Brain pericyte (primary cell): ENCODE results near the gene SNN.

Experiments used
- DNase-seq: peaks from one replicate; pipeline ENCODE4 v3.0.0-alpha.2; 2012; ENCODE audit warnings: low read depth, low spot score

The SNN gene

DNA sequence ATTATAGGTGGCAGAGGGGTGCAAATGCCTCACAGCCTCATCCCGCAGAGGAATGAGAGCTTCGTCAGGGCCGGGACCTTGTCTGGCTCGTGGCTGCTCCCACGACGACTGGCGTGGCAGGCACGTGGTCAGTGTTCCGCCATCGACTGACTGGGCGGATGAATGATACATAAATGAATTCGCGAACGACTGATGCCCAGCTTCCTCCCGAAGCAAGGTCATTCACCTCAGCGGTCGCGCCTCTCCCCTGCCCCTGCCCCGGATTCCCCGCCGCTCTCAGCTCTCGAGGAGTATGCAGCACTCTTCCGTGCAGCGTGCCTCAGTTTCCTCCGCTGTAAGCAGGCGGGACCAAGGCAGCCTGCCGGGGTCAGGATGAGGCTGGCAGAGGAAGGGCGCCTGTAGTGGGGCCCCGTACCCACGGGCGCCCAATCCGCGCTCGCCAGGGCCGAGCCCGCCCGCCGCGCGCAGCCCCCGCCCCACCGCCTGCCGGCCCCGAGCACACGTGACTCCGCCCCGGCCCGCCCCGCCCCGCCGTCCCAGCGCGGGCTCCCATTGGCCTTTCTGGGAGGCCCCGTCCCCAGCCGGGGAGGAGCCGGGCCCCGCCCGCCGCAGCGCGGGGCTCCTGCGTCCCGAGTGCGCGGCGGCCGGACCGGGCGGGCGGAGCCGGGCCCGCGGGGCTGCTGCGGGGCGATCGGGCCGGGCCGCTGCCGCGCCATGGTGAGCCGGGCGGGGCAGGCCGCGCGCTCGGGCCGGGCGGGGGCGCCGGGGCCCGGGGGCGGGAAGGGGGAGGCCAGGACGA is at the start of gene SNN:
SNN (plus strand) TSS at position 632 of the 799 bp plus-strand sequence. CDS start 7,605 bp downstream, outside the sequence.
- no peak for DNase-seq

DNA sequence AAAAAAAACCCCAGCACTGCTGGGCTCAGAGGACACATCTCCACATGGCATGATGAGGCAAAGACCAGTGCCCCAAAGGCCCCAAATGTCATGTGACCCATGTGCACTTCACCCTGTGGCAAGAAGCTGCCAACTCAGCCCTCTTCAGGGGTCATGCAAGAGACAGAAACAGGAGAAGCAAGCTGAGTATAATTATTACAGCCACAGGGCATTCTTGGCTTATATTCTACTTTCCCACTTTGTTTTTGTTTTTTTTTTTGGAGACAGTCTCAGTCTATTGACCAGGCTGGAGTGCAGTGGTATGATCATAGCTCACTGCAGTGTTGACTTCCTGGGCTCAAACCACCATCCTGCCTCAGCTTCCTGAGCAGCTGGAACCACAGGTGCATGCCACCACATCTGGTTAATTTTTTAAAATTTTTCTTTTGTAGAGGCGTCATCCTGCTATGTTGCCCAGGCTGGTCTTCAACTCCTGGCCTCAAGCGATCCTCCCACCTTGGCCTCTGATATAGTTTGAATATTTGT is 48.9 kb upstream of the SNN start:
- no peak for DNase-seq

DNA sequence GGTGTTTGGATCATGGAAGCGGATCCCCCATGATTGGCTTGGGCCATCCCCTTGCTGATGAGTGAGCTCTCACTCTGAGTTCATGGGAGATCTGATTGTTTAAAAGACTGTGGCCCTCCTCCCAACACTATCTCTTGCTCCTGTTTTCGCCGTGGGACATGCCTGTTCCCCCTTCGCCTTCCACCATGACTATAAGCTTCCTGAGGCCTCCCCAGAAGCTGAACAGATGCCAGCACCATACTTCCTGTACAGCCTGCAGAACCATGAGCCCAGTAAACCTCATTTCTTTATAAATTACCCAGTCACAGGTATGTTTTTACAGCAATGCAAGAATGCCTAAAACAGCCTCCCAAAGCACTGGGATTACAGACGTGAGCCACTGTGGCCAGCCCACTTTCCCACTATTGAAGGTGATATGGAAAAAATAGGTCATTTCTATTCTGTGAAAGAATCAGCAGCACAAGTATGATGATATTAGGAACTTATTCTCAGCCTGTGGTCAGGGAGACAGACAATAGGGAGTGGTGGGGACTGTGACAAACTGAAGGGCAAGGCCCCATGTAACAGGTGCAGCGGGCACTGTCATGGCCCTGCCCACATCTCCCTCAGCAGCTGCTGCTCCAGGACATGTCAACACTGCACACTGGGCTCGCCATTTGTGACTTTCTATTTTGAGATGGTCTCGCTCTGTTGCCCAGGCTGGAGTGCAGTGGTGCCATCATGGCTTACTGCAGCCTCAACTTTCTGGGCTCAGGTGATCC is 47.8 kb upstream of the SNN start:
- DNase-seq: no peak

DNA sequence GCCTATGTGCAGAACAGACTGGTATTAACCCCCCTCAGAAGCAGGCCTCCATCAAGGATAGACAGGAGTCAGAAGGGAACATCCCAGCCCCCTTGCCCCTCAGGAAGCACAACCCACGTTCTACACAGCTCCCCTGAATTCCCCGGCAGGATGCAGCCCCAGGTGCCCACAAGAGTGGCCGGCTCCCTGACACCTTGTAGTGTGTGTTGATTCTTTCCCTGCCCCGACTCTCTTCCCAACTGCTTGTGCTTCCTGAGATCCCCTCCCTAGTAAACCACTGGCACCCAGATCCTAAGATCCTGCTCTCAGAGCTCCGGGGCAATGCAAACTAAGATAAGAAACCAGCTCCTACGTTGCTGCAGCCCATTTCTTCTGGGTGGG is 46.7 kb upstream of the SNN start:
- no peak for DNase-seq

DNA sequence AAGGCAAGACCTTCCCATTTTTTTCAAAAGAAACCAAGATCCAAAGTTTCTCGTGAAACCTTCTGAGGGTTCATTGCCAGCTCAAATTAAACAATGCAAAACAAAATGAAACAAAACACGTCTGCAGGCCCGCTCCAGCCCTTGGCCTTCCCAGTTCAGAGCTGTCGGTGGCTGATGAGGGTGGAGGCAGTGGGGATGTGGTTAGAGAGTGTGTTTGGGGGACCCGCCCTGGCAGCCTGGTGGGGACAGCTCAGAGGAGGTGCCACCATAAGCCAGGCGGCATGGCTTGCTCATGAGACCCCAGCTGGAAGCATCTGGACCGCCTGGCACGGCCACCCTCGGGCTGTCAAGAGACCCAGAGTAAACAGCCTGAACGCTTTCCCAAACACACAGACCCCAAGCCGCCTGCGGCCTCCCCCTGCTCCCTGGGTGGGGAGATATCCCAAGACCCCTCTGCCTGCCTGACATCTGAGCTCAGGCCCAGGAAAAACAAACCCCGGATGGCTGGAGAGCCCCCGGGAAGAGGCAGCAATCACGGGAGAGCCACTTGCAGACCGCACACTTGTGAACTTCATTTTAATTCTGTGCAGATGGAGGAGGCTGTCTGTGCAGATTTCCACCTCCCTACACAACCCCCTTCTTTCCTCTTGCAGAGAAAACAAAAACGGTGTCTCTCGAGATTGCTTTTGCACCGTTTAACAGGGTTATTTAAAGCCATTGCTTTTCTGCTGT is 46.2 kb upstream of the SNN start:
- no peak for DNase-seq

DNA sequence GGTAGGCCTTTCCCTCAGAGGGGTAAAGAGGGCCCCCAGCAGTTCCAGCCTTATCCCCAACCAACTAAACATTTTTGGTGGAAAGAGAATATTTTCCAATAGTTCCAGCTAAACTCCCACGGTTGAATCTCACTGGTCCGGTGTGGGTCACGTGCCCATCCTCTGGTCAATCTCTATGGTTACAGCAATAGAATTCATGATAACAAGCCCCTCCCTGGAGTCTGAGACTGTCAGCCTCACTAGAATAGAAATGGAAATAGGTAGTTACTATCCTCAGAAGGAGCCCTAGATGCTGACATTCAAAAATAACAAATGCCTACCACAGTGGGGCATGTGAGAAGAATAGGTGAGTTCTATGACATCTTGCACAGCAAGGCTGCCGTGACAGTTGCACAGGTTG is 44.0 kb upstream of the SNN start:
- no peak for DNase-seq

DNA sequence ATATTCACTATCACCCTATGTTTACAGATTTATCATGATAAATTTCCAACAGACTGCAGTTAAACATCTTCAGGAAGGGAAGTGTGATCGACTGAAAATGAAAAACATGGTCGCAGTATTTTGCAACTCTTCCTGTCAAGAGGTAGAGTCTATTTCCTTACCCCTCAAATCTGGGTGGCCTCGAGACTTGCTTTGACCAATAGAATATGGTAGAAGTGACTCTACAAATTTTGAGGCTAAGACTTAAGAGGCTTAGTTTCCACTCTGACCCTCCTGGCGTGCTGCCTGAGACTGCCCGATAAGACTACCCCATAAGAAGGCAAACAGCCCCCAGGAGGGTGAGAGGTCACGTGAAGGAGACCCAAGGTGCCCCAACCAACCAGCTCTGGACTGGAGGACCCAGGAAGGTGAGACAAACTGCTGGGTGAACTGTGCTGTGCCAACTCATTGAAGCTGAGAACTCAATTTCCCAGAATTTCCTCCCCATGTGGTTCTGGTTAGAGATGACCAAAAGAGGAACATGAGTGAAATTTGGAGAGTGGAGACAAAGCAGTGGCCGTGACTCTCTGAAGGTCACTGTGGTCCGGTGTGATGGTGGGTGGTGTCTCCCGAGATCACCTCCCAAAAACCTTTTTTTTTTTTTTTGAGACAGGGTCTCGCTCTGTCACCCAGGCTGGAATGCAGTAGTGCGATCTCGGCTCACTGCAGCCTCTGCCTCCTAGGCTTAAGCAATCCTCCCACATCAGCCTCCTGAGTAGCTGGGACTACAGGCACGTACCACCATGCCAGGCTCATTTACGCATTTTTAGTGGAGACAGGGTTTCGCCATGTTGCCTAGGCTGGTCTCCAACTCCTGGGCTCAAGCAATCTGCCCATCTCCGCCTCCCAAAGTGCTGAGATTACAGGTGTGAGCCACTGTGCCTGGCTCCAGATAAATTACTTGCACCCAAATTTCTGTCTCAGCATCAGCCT is 43.3 kb upstream of the SNN start:
- no peak for DNase-seq

DNA sequence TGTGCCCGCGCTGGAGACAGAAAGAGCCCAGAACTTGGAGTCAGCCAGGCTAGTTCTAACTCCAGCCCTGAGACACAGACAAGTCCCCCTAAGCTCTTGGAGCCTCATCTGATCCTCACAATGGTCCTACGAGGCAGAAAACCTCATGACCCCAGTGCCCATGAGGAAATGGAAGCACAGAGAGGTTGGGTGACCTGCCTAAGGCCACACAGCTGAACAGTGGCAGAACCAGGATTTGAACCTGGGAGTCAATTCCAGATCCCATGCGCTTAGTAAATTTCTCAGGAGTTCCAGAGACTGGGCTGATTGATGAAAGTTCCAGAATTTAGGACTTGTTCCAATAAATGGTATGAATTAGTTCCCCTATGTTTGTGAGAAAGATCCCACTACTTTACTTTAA is 42.5 kb upstream of the SNN start:
- no peak for DNase-seq

DNA sequence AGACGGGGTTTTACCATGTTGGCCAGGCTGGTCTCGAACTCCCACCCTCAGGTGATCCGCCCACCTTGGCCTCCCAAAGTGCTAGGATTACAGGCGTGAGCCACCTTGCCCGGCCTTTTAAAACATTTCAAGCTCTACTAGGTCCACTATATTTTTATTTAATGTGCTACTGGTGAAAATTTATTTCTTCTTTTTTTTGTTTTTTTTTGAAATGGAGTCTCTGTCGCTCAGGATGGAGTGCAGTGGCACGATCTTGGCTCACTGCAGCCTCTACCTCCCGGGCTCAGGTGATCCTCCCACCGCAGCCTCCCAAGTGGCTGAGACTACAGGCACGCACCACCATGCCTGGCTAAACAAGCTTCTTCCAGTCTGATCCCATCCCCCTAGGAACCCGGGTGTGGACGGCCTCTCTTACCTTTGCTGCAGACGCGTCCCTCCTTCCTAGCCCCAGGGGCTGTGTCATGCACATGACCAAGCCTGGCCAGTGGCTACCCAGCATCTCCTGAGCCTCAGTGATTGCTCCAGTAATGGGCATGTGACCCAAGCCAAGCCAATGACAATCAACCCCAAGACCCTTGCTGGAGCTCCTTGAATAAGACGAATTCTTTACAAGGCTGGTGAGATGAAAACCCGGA is 41.5 kb upstream of the SNN start:
- no peak for DNase-seq

DNA sequence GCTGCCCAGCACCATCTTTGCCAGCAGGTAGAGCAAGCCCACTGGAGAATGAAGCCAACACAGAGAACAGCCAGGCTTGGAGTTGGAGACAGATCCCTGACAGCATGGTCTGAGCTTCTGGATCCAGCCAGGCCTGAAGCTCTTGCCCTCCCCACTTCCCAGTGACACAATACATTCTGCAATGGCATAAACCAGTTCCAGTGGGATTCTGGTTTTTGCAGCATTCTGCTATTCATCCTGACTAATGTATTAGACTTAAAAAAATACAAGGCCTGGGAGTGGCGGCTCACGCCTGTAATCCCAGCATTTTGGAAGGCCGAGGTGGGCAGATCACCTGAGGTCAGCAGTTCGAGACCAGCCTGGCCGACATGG is 41.0 kb upstream of the SNN start:
- no peak for DNase-seq

DNA sequence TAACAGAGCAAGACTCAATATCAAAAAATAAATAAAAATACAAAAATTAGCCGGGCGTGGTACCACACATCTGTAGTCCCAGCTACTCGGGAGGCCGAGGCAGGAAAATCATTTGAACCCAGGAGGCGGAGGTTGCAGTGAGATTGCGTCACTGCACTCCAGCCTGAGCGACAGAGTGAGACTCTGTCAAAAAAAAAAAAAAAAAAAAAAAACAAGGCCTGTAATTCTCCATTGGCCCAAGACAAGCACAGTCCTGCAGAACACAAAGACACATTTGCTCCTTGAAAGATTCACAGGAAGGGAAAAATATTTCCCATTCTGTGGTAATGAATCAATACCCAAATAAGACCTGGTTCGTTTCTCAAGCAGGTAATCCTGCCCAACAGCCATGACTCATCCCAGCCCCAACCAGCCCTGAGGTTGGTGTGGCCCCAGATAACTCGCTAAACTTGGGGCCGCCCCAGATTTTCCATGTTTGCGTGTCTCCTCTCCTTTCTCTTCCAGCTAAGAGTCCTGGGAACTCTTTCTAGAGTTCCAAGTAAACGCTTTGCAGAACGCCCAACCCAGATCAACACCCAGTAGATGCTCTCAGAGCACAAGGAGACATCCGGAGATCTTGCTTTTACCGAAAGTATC is 40.3 kb upstream of the SNN start:
- DNase-seq: no peak

DNA sequence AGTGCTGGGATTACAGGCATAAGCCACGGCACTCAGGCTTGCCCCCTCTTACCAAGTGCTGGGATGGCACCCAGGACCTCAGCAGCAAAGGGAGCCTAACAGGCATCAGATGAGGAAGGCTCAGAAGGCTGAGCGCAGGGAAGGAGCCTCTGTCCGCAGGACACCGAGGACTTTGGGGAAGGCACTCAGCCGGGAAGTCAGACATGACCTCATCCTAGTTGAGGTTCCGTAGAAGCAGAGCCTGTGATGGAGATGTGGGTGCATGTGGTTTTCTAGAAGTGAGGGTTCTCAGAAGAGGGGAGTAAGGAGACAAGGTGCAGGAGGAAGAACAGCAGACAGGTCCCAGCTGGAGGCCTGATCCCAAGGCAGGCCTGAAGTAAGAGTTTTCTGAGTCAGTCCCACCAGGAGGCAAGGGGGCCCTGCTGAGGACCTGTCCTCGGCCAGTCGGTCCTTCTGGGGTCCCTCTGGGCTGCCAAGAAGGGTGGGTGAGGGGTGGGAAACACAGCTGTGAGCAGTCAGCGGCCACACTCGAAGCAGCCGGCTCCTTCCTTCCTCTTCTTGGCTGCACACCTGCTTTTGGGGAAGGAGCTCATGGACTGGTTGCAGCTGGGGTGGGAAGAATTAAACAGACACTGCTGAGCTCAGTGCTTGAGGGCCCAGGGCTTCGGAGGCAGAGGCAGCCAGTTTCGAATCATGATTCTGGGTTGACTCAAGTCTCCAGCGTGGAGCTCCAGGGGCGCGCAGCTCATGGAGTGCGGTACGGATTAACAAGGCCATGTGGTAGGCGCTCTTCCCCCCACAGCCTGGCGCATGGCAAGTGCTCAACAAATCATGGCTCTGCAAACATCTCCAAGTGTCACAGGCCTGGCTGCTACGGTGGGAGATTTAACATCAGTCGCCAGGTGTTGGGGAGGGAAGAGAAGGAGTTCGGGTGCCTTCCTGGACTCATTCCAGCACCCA is 38.9 kb upstream of the SNN start:
- DNase-seq: no peak

DNA sequence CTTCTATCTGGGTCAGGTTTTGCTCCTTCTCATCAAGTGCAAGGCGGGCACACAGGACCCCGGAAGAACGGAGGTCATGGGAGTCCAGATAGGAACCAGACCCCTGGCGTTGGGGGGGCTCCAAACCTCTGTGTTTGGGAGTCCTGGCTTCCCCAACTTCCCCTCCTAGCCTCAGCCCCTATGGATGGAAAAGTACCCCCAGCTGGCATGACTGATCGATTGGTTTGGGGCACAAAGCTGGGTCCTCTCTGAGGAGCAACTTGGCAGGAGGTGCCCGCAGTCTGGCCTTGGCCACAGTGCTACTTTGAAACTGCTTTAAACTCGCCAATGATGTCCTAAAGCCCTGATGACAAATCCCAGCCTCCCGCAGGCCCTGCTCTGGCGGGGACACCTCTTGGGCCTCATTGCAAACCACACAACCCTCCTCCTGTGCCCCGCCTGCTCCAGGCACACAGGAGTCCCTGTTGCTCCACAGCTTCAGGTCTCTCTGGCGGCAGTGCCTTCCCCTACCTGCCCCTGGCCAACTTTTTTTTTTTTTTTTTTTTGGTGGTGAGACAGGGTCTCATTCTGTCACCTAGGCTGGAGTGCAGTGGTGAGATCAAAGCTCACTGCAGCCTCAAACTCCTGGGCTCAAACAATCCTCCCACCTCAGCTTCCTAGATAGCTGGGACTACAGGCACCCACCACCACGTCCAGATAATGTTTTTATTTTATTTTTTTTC is 38.0 kb upstream of the SNN start:
- no peak for DNase-seq

DNA sequence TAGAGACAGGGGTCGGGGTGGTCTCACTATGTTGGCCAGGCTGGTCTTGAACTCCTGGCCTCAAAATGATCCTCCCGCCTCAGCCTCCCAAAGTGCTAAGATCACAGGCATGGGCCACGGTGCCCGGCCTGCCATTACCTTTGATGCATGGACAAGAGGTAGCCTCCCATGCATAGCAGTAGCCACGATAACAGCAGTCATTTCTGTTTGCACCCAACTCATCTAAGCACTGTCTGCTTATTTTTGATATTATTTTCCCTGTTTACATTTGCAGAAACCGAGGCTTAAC is 37.5 kb upstream of the SNN start:
- DNase-seq: no peak

DNA sequence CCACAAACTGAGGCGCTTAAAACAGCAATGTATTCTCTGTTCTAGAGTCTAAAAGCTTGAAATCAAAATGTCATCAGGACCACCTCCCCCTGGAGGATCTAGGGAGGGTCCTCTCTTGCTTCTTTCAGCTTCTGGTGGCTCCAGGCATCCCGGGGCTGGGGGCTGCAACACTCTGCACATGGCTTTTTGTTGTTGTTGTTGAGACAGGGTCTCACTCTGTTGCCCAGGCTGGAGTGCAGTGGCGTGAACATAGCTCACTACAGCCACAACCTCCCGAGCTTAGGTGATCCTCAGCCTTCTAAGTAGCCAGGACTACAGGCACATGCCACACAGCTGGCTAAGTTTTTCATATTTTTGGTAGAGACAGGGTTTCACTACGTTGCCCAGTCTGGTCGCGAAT is 37.0 kb upstream of the SNN start:
- no peak for DNase-seq

DNA sequence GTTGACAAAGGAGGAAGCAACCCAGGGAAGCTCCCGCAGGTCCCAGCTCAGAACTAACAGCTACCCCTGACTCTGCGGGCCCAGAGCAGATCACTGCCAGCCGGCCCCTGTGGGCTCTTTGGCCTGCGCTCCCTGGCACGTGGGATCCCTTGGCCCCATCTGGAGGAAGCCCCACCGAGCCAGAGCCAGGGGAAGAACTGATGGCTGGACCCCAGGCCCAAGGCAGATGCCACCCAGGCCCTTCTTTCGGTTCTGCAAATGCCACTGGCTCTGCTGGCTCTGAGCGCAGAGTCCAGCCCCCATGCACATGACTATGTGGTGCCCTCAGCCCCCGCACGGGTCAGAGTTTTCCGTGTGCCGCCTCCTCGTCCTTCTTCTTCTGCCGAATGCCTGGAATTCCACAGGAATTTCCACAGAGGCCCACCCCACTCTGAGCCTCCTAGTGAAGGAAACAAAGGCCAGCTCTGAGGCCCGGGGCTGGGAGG is 35.8 kb upstream of the SNN start:
- DNase-seq: no peak

DNA sequence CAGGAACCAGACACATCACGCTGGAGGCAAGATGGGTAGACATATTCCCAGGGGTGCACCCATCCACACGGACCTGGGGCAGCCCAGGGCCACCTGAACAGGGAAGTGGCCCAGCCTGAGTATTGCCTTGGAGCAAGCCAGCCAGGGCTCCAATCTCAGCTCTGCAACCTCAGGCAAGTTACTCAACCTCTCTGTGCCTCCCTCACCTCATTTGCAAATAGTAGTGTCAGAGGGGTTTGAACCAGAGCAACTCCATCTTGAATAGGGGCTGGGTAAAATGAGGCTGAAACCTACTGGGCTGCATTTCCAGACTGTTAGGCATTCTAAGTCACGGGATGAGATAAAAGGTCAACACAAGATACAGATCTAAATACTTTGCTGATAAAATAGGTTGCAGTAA is 35.1 kb upstream of the SNN start:
- no peak for DNase-seq

DNA sequence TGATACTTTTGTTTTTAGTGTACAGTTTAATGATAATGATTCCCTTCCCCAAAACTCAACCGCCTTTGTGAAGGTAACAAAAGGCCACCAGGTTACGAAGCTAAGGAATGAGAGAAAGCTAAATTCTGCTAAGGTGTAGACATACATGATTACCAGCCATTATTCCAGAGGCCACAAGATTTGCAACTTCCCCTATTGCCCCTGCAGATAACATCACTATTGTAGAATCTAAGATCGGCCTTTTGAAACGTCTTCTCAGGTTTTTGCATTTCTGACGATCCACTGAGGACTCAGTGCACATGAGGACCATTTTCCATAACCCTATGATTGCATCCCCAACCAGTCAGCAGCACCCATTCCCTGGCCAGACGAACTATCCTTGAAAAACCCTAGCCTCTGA is 33.9 kb upstream of the SNN start:
- no peak for DNase-seq
